GM18520 (cell line): ENCODE measurements around the gene CHSY1.
A peak's percentile ranks its signal among the peaks of the same experiment; 100 is the strongest.

Experiments
- ATAC-seq: cut with Tn5 transposase; IDR thresholded peaks from one replicate; pipeline ENCODE4 v1.9.1; 2021; ENCODE audit not compliant: unreplicated experiment

CHSY1 gene

GRCh38 chr15:101269479-101270223 is 17.8 kb upstream of the CHSY1 start:
- ATAC-seq: no peak

- ATAC-seq: no peak
Observed at GRCh38 chr15:101267320-101268104, 15.7 kb upstream of the CHSY1 start.

GRCh38 chr15:101266787-101267186 is 14.9 kb upstream of the CHSY1 start:
- no peak for ATAC-seq

GRCh38 chr15:101266034-101266433 is 14.2 kb upstream of the CHSY1 start:
- ATAC-seq: no peak

GRCh38 chr15:101264911-101265641 is 13.2 kb upstream of the CHSY1 start:
- ATAC-seq: no peak

- no peak for ATAC-seq
Observed at GRCh38 chr15:101264011-101264410, 12.2 kb upstream of the CHSY1 start.

- ATAC-seq: no peak
Observed at GRCh38 chr15:101262551-101262950, 10.7 kb upstream of the CHSY1 start.

- ATAC-seq: no peak
Observed at GRCh38 chr15:101258238-101259144, 6.6 kb upstream of the CHSY1 start.

GRCh38 chr15:101256757-101257156 is 4.9 kb upstream of the CHSY1 start:
- ATAC-seq: no peak

- no peak for ATAC-seq
Observed at GRCh38 chr15:101255615-101256241, 3.9 kb upstream of the CHSY1 start.

- no peak for ATAC-seq
Observed at GRCh38 chr15:101255051-101255395, 3.2 kb upstream of the CHSY1 start.

GRCh38 chr15:101254157-101255050 is 2.6 kb upstream of the CHSY1 start:
- ATAC-seq: no peak

GRCh38 chr15:101252836-101253235 is 988 bp upstream of the CHSY1 start:
- ATAC-seq: no peak

GRCh38 chr15:101250873-101251829 is 697 bp downstream of the CHSY1 start:
- ATAC-seq: peak; percentile 23

GRCh38 chr15:101250341-101250831 is 1.5 kb downstream of the CHSY1 start:
- no peak for ATAC-seq

GRCh38 chr15:101248274-101248673 is 3.6 kb downstream of the CHSY1 start:
- ATAC-seq: no peak

GRCh38 chr15:101246824-101247745 is 4.8 kb downstream of the CHSY1 start:
- ATAC-seq: no peak
